ENCODE data around the gene HS6ST1.

HS6ST1 gene

DNA sequence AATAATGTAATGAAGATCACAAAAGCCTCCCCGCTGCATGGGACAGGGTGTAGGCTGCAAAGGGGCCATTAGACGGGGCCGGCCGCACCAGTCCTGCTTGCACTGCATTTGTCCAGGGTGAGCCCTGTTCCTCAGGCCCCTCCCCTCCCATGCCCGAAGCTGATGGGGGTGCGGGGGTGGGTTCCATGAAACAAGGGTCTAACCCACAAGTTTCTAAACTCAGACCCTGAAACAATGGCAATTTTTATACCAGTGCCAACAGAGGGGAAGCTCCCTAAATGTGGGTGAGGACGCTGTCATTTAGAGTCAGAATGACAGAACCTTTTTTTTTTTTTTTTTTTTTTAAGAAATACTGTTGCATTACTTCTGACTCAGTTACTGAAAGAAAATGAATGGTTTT is 39.7 kb downstream of the HS6ST1 start:
- TF ChIP-seq, protein P1, sequence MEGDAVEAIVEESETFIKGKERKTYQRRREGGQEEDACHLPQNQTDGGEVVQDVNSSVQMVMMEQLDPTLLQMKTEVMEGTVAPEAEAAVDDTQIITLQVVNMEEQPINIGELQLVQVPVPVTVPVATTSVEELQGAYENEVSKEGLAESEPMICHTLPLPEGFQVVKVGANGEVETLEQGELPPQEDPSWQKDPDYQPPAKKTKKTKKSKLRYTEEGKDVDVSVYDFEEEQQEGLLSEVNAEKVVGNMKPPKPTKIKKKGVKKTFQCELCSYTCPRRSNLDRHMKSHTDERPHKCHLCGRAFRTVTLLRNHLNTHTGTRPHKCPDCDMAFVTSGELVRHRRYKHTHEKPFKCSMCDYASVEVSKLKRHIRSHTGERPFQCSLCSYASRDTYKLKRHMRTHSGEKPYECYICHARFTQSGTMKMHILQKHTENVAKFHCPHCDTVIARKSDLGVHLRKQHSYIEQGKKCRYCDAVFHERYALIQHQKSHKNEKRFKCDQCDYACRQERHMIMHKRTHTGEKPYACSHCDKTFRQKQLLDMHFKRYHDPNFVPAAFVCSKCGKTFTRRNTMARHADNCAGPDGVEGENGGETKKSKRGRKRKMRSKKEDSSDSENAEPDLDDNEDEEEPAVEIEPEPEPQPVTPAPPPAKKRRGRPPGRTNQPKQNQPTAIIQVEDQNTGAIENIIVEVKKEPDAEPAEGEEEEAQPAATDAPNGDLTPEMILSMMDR (conservative IDR thresholded peaks at IDR 0.05) = no peak
- no peak overlapping the region for H3K27ac ChIP-seq

DNA sequence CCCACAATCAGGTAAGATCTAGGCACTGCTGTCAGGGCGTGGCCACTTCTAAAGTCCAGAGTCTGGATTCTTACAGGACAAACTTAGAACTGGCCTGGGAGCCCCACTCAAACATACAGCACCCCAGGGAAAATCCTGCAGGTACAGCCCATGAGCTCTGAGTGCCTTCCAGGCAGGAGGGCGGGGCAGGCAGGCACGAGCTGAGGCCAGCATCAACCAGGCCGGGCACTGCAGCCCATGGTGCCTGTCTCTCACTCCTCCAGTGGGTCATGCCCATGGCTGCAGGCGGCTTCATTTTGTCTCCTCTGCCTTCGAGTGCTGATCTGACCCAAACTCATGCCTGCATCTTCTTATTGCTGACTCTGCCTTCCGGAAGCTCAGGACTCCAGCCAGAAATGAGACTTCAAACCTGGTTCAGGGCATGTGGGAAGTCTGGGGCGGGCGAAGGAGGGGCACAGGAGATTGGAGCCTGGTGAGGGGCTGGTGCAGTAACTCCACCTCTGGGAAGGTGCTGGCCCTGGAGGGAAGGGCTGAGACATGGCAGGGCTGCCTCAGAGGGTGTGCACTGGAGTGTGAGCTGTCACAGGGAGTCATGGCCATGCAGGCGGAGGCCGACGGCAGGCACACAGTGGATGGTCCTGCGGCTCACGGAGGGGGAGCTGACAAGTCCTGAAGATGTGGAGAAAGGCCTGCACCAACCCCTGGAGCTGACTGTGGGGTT is 40.5 kb downstream of the HS6ST1 start:
- H3K27ac ChIP-seq = no peak overlapping the region
- TF ChIP-seq, protein P1 (conservative IDR thresholded peaks at IDR 0.05) = no peak

GRCh38 chr2:128276878-128277675 is 41.6 kb downstream of the HS6ST1 start:
- TF ChIP-seq, protein P1 (conservative IDR thresholded peaks at IDR 0.05) = no peak
- H3K27ac ChIP-seq = no peak overlapping the region

DNA sequence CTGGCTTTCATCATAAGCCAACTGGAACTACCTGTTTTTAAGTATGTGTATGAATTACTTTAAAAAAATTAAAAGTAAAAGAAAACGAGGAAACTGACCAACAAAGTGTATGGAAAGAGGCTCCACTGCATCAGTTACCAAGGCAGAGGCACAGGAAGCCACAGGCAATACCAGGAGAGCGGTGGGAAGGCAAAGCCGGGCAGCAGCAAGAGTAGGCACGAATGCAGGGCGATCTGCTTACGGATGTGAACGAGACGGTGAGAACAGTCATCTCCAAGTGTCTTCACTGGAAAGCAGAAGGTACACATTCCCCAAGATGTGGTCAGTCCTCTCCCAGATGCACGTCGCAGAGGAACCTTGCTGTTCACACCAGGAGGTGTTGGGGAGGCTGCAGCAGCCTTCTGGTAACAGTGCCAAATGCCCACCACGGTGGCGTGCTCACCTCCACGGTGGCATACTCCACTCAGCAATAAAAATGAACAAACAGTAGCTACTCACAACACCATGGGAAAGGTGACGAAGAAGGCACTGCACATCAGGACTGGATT is 43.1 kb downstream of the HS6ST1 start:
- TF ChIP-seq, protein P1 (conservative IDR thresholded peaks at IDR 0.05) = no peak

DNA sequence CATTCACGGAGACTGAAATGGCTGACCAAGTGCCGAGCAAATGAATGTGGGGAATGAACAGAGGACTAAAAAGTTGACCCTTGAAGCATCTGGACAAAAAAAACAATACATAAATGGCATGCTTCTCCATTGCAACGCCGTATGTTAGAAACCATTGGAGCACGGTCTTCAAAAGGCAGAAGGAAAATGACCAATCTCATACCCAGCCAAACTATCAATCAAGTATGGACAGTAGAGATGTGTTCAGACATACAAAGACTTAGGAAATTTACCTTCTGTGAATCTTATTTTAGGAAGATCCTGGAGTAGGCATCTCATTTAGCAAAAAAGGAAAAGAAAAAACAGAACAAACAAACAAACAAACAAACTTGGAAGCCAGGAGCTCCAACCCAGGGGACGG is 44.5 kb downstream of the HS6ST1 start:
- TF ChIP-seq, protein P1 (conservative IDR thresholded peaks at IDR 0.05) = no peak

More for the DNA sequence above, 43.1 kb downstream of the HS6ST1 start:
- no peak overlapping the region for H3K27ac ChIP-seq

DNA sequence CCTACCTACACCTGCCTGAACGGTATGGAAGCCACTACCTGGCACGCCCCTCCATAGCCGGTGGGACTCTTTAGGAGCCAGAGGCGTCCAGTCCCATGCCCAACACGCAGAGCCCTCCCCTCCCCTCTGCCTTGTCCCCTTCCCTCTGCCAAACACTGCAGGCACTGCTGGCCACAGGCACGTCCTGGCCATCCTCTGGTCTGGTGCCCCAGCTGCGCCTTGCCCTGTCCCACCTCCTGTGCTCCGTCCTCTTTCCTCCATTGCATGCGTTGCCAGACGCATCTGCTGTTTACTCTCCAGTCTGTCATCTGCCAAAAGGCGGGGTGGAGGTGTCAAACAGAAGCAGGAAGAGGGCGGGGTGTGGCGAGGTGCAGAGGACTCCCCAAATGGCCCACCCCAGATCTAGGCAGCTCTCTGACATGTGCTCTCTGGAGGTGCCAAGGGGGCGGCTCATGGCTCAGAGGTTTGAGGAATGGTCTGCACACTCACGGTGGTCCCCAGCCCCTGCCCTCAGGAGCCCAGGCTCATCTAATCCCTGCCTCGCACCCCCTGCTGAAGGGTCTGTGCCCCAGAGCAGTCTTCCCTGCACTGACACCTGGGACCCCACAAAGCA is 45.1 kb downstream of the HS6ST1 start:
- TF ChIP-seq, protein P1 (conservative IDR thresholded peaks at IDR 0.05) = no peak
- no peak overlapping the region for H3K27ac ChIP-seq

More for the DNA sequence above, 44.5 kb downstream of the HS6ST1 start:
- no peak overlapping the region for H3K27ac ChIP-seq

All from VCaP (cell line).